HG03571 (cell line): Measurements from ENCODE around the gene SYTL3.
A peak's percentile ranks its signal among the peaks of the same experiment; 100 is the strongest.
"Not testable (repeated sequence)": the region's sequence is repeated elsewhere in the genome, so short reads cannot be mapped to it uniquely, and the experiment has no call there.

Experiments used
- ATAC-seq: cut with Tn5 transposase; IDR thresholded peaks from one replicate; pipeline ENCODE4 v1.9.1; 2021; ENCODE audit not compliant: unreplicated experiment

The SYTL3 gene

DNA sequence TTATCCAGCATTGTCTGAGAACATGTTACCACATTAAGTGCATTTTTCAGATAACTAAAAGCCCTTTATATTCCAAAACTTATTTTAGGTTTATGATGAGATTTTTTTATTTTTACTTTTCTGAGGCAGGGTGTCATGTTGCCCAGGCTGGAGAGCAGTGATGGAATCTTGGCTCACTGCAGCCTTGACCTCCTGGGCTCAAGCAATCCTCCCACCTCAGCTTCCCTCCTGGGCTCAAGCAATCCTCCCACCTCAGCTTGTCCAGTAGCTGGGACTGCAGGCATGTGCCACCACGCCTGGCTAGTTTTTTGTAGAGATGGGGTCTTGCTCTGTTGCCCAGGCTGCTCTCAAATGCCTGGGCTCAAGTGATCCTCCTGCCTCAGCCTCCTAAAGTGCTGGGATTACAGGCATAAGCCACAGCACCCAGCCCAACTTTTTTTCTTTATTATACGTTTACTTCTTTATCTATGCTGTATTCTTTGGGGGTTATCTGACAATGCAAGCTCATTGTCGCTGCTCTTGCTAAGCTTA, 11.5 kb upstream of the SYTL3 start:
- ATAC-seq: no peak

DNA sequence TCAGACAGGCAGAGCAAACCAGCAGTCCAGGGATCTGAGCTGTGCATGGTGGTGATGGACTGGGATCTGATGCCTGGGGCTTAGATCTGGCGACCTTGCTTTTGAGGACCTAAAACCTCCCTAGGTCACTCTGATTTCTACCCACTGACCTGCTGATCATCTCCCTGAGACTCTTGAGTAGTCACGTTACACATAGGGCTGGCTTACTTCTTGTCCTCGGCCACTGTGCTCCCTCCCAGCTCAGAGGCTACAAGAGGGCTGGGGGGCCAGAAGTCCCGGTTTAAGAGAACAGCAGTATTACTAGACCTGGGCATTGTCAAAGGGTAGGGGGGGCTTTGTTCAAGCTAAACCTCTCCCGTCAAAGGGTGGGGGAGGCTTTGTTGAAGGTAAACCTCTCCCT, 10.8 kb upstream of the SYTL3 start:
- ATAC-seq: no peak

DNA sequence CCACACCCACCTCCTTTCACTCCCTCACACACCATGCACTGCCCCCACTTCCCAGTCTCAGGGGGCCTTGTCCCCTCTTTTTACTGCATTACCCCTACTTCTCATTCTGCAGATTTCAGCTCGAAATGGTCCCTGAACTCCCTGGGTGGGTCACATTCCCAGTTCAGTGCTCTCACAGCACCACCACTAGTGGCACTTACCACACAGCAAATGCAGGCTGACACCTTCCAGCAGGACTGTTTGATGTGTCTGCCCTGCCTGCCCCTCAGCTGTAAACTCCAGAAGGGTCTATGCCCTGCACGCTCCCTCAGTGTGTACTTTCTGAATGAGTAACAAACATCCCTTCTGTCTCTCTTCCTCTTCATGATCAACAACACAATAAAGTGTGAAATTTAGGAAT, 9.3 kb upstream of the SYTL3 start:
- ATAC-seq: no peak

DNA sequence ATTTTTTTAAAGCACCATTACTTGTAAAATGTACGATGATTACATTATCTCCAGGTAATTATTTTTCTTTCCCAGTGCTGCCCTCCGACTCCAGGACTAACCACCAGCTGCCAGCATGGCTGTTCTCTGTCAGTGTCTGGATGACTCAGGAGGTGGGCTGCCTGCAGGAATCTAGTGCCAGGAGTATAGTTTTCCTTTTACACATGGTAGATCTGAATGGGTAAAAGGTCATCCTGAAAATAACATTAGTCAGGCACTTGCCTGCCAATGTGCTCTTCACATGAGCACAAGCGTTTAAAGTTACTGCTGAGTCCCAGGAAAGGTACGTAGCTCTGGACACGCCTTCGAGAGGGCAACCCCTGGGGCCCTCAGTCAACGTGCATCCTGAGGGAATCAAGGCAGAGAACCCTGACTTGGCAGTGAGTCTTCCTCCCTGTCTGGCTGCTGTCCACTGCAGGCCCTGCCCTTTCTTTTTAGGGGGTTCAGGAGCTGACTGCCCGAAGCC, 7.7 kb upstream of the SYTL3 start:
- no peak for ATAC-seq

DNA sequence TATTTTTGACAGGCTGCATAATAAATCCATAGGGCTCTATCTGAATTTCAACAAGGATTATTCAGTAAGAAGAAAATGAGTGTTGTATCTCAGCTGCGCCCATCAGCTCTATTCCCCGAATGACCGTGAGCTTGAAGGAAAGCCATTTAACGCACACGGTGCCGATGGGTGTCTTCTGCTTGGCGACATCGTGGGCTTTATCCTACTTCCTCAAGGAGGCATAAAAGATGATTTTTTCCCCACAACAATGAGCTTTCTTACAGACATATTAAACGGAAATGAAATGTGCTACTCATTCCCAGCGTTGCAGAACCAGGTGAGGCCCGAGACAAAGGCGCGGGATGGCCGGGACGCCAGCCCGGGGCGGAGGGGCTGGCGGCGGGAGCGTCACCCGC, 6.0 kb upstream of the SYTL3 start:
- no peak for ATAC-seq

DNA sequence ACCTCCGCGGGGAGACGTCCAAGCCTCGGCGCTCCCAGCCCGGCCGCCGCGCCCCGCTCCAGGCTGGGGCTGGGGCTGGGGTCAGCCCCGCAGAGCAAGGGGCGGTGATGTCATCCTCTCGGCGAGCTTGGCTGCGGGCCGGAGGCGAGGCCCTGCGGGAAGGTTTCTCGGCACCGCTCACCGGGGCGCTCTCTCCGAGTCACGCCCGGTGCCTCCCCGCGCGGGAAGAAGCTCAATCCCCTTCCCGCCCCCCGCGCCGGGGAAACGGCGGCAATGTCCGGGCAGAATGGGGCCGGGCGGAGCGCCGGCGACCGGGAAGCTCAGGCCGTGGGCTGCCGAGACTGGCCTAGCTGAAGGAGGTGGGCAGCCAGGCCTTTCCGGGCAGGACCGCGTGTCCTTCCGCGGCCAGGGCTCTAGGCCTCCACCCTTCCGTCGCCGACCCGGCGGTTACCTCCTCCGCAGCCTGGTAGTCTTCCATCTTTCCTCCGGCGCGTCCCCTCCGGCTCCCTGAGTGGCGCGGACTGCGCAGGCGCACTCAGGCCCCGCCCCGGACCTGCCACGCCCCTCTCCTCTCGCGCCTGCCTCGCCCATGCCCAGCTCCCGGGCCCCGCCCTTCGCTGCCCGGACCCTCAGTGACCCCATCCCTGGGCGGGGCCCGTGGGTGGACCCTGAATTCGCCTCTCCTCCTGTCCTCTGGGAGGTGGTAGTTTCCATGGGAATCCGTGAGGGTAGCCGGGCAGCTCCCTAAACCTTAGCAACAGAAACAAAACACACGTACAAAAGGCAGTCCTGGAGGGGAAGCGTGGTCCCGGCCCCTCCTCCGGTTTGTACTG, 5.4 kb upstream of the SYTL3 start, which contains the start of gene DYNLT1:
Gene DYNLT1 (minus strand): TSS at position 513 of the 833 bp plus-strand sequence. CDS start 35 bp downstream, at position 478.
- ATAC-seq: peak; percentile 54

DNA sequence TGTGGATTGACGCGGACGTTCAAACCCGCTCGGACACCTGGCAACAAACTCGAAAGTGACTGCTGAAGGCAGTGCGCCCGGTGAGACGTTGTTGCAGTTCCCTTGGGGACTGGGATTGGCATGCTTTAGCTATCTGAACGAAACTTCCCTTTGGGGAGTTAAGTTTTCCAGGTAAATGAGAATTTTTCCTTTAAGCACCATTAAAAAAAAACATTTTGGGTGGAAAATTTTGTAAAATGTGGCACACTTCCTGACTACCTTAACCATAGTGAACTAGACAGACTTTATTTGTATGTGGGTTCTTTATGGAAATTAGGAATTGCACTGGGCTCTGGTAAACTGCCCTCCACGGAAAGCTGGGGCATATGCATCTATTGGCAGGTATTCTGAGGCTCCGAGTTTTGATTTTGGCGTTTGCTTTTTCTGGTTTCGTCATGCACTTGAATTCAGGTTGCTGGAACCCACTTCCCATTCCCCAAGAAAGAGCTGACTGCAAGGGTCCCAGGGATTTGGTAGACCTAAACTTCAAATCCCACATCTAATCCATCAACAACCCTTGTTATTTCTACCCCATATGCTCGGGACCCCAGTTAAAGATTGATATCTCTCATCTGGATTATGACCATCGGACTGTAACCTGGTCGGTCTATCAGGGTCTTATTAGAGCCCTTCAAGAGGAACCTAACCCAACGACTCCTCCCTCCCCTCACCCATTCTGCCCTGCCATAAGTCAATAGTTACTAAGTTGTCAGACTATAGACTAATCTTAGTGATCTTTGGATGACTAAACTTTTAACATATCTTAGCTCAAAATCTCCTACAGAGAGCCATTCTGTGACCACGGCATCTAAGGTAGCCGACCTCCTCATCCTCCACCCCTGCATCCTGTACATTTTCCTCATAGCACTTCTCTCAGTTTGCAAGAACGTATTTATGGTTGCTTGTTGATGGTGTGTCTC, 4.5 kb upstream of the SYTL3 start:
- no peak for ATAC-seq

DNA sequence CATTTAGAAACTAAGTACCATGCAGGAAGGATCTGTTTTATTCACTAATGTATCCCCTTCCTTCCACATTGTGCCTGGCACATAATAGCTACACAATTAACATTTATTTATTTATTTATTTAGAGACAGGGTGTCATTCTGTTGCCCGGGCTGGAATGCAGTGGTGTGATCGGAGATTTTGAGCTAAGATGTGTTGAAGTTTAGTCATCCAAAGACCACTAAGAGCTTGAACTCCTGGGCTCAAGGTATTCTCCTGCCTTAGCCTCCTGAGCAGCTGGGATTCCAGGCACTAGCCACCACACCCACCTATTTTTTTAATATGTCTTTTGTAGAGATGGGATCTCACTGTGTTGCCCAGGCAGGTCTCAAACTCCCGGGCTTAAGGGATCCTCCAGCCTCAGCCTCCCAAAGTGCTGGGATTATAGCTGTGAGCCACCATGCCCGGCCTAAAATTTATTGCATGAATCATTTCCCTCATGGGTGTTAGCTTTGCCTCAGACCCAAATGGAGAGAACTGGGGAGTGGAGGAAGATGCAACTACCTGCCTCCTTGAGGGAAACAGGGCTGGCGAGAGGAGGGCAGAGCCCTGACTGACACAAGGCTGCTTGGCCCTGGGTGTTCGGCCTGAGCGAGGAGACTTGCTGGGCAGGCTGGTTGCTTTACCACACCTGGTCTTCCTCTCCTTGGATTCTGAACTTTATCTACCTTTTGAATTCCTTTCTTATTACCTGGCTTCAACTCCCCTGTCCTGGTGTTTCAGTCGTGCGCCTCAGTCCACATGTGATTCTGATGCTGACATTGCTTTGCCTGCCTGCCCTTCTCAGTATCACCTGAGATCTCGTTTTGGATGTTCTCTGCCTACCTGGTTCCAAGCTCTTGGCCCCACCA, 3.6 kb upstream of the SYTL3 start:
- no peak for ATAC-seq

DNA sequence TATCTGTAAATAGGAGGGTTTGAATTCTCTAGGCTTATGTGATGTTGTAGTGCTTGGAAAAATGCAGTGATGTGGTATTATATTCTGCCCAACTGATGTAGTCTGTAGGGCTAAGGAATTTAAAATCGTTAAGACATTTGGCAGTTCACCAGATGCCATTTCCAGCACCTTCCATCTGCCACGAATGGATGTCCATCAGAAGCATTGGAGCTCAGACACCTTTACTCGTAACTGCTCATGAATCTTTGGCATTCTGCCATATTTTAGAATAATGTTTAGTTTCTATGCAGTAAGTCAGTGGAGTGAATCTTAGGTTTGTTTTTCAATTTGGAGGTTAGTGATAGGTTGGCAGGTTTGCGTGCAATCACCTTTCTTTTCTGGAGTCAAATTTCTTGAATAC, 2.4 kb upstream of the SYTL3 start:
- no peak for ATAC-seq

DNA sequence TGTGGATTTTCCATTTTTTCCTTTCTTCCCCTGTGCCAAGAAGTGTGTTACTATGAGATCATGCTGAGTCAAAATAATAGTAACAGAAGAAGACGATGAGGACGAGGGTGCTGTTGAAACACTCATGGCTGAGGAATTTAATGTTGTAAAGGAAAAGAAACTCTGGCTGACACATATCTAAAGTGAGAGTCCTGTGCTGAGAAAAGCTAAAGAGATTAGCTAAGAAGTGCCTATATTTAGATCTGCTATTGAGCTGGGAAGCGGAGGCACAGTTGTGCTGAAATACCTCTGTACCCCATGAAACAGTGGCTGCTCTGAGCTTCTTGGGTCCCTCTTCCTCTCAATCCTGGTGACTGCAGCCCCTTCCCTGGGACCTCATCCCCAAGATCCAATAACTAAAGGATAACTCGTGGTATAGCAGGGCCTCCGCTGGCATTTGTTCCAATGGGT, 1.1 kb upstream of the SYTL3 start:
- peak; percentile 18 for ATAC-seq

DNA sequence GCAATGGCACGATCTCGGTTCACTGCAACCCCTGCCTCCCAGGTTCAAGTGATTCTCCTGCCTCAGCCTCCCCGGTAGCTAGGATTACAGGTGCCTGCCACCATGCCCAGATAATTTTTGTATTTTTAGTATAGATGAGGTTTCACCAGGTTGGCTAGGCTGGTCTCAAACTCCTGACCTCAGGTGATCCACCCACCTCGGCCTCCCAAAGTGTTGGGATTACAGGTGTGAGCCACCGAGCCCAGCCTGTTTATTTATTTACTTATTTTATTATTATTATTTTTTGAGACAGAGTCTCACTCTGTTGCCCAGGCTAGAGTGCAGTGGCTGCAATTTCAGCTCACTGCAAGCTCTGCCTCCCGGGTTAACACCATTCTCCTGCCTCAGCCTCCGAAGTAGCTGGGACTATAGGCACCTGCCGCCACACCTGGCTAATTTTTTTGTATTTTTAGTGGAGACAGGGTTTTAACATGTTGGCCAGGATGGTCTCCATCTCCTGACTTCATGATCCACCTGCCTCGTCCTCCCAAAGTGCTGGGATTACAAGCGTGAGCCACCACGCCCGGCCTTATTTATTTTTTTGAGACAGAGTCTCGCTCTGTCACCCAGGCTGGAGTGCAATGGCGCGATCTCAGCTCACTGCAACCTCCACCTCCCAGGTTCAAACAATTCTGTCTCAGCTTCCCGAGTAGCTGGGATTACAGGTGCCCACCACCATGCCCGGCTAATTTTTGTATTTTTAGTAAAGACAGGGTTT, 2.3 kb downstream of the SYTL3 start:
- not testable (repeated sequence) for ATAC-seq

DNA sequence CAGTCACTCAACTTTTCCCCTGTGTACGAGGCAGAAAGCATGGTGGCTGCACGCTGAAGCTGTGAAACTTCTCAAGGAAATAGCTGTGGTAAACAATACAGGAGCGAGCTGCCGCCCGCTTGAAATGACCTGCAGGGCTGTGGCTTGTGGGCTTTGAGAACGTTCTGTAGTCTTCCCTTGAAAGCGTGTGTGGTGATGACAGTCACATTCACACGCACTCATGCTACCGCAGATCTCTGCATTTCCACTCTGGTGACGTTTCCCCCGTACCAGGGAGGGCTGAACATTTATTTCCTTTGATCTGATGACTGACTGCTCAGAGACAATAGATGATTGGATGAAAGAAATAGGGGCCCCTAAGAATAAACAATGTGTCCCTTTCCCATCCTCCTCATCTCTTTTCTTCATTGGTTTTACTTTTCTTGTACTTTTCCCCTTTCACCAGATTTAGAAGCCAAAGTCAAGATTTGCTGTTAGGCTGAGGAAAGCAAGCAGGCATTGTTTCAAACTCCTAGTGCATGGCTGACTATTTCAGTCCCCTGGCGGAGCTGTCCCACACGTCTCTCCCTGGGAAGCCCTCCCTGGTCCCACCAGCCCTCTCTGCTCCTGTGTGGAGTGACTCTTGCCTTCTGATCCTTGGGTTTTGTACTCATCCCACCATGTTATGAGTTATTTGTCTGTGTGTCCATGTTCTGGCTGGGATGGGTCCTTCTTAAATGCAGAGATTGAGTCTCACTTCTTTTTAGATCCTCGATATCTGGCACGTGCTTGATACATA, 3.9 kb downstream of the SYTL3 start:
- ATAC-seq: peak; percentile 50

DNA sequence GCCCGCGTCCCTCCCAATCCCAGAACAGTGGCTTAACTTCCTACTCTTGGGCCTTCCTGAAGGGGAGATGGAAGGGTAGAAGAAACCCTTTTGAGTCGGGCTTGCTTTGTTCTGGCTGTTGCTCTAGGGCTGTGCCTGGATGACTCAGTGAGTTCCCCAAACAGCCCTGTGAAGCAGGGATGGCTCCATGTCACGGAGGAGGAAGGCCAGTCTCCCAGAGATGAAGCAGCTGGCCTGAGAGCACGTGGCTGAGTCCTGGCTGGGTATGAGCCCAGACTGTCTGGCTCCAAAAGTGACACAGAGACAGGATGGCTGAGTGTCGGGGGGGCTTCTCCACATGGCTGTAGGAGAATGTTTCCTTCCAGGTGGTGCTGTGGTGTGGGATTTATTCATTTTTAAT, 4.6 kb downstream of the SYTL3 start:
- no peak for ATAC-seq

DNA sequence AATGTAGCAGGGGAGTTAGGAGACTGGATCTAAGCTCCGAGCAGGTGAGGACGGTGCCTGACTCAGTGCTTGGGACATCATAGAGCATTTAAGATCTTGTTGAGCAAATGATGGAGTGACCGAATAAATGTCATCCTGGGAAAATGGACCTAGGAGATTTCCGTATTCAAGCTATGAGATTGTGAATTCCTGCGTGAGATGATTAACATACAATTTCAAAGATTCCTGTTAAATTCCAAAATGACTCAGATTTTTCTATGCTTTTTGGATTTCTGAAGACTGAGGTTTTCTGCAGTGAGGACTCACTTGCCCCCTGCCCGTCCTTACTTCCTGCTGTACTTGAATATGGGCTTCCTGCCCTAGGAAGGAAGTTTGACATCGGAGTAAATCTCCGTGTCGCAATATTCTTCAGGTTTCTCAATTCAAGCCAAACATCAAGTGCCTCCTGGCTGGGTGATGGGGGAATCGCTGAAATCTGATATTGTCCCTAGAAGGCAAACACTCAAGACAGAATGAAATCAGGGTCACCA, 5.2 kb downstream of the SYTL3 start:
- no peak for ATAC-seq

DNA sequence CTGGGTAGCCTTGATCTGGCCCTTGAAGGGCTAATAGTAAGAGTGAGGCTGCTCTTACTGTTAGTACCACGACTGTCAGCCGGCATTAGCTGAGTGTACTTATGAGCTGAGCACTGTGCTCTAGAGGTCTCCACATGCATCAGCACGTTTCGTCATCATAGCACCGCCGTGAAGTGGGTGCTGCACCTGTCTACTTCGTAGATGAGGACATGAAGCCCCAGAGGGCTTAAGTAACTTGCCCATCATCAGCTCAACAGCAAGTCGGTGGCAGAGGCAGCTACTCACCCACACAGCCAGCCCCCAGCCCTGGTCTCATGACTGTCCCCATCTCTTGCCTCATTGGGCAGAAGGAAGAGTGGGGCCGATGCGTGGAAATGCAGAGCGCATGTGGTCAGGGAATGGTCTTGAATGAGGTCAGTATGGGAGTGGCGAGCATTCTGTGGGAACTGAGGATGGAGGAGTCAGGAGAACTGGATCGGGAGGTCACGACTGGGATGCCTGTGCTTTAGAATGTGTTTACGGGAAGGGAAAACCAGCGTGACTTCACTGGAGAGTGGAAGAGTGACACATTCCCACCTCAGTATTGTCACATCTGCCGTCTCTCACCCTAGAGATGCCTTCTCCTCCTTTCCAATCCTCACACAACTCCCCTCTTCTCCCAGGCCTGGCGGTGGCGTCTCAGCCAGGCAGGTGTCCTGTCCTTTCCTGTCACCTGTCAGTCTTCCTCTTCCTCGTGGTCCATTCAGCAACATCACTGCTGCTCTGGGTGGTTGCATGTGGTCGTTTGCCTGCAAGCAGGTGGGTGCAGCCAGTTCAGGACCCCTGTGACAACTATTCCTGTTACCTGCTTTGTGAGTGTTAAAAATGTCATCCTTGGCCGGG, 6.0 kb downstream of the SYTL3 start:
- ATAC-seq: no peak

DNA sequence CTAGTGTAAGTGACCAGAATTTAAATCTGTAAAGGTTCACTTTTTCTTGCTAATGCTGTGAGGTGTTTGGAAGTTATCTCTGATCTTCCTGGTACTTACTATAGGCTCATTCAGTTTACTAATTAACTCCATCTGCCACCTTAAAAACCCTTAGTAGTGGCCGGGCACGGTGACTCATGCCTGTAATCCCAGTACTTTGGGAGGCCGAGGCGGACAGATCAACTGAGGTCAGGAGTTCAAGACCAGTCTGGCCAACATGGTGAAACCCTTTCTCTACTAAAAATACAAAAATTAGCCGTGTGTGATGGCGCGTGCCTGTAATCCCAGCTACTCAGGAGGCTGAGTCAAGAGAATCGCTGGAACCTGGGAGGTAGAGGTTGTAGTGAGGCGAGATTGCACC, 7.1 kb downstream of the SYTL3 start:
- ATAC-seq: not testable (repeated sequence)

DNA sequence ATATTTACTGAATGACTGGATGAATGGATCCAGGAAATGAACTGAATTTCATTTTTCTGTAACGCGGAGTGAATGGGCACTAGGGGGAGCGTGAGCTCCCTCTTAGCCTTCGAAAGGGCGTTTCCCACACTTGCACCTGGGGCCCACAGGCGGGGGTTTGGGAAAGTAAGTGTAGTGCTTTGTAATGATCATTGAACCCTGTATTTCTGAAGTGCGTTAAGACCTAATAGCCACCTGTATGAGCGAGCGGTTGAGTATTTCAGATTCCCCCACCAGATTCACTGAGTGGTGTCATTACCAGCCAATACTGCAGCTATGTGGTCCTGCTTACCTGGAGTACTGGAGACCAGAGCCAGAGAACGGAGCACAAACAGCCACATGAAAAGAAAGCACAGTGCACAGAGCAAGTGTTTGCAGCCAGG, 10.5 kb downstream of the SYTL3 start:
- ATAC-seq: no peak
